Smooth muscle cell (in vitro differentiated cells): ENCODE measurements around the gene POLR1B. TPM values are rescaled to one million over a fixed set of nuclear protein-coding genes. Genes with fewer than 3 reads are reported as not detected.

Source experiments
- DNase-seq: peaks from one replicate; lab custom pipeline; 2025; ENCODE audit not compliant: unreplicated experiment; lab: John Stamatoyannopoulos, UW
- H2AFZ ChIP-seq: fragments of 200-600 bp; sonication (generic); 2 replicates; pipeline ENCODE4 v1.6.0; 2016; ENCODE audit warnings: antibody characterized with exemption, low read depth, mild to moderate bottlenecking
- H3F3A ChIP-seq: fragments of 200-600 bp; sonication (generic); 2 replicates; pipeline ENCODE4 v1.6.0; 2017; ENCODE audit warnings: antibody characterized with exemption, low read depth
- H3K27ac ChIP-seq: fragments of 200-600 bp; sonication (generic); 2 replicates; pipeline ENCODE4 v1.5.1; 2016; ENCODE audit warnings: low read depth, mild to moderate bottlenecking
- H3K27me3 ChIP-seq: fragments of 200-600 bp; sonication (generic); 2 replicates; pipeline ENCODE4 v1.6.1; 2016; ENCODE audit warnings: low read depth, mild to moderate bottlenecking
- H3K36me3 ChIP-seq: fragments of 200-600 bp; sonication (generic); 2 replicates; pipeline ENCODE4 v1.5.1; 2016; ENCODE audit warnings: low read depth
- H3K4me1 ChIP-seq: fragments of 200-600 bp; sonication (generic); 2 replicates; pipeline ENCODE4 v1.5.1; 2016; ENCODE audit warnings: low read depth
- H3K4me2 ChIP-seq: fragments of 200-600 bp; sonication (generic); 2 replicates; pipeline ENCODE4 v1.6.0; 2016; ENCODE audit warnings: mild to moderate bottlenecking
- H3K4me3 ChIP-seq: fragments of 200-600 bp; sonication (generic); 2 replicates; pipeline ENCODE4 v1.5.1; 2016; ENCODE audit warnings: mild to moderate bottlenecking
- H3K79me2 ChIP-seq: fragments of 200-600 bp; sonication (generic); 2 replicates; pipeline ENCODE4 v1.6.0; 2016; ENCODE audit warnings: low read depth, mild to moderate bottlenecking
- H3K9ac ChIP-seq: fragments of 200-600 bp; sonication (generic); 2 replicates; pipeline ENCODE4 v1.6.0; 2016; ENCODE audit warnings: low read depth
- H3K9me3 ChIP-seq: fragments of 200-600 bp; sonication (generic); replicated peaks from 2 replicates; pipeline ENCODE4 v1.5.1; 2016; ENCODE audit warnings: low read depth
- H4K20me1 ChIP-seq: fragments of 200-600 bp; sonication (generic); 2 replicates; pipeline ENCODE4 v1.6.0; 2016; ENCODE audit warnings: low read depth
- WGBS: methylation state at CpG from one replicate; pipeline ENCODE4 v1.1.7; 2016; ENCODE audit warnings: low lambda C conversion rate; 5-methylcytosine and 5-hydroxymethylcytosine counted together
- polyA plus RNA-seq: library from polyadenylated mRNA; unstranded; fragments of >200 nt; fragmentation: Nextera tagmentation; extraction: Ambion mirVana; gene quantifications from 2 replicates; pipeline ENCODE4 v1.2.1, GENCODE V29; 2016
- total RNA-seq: library from RNA; depleted of rRNA; stranded (reverse); fragments of >200 nt; gene quantifications from 2 replicates; pipeline ENCODE4 v1.2.3, GENCODE V29; 2014
- TF ChIP-seq, protein P1 (sequence below): fragments of 200-600 bp; sonication (generic); IDR thresholded peaks from 2 replicates; pipeline ENCODE4 v1.5.1; 2017; ENCODE audit warnings: borderline replicate concordance, mild to moderate bottlenecking, antibody characterized with exemption; ENCODE audit not compliant: insufficient read depth, poor library complexity, severe bottlenecking

Gene POLR1B
- total and polyA plus RNA-seq, 2 experiments from 2014 or later: 7.4 to 16.9 TPM

DNA sequence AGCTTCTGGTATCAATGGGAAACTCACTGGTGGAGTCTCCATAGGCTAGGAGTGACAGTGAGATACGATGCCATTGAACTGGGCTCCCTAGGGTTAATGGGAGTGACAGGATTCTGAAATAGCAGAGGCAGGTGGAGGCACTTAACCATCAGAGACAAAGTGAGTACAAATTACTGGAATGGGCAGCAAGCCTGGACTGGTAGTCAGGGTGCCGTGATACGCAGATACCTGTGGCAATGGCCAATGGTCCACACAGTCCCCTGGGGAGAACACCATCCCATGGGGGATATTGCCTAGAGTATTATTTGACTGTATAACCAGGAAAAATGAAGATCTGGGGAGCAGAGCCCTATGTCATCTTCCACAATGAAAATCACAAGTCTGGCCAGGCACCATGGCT is 59.5 kb downstream of the POLR1B start:
- TF ChIP-seq, protein P1, sequence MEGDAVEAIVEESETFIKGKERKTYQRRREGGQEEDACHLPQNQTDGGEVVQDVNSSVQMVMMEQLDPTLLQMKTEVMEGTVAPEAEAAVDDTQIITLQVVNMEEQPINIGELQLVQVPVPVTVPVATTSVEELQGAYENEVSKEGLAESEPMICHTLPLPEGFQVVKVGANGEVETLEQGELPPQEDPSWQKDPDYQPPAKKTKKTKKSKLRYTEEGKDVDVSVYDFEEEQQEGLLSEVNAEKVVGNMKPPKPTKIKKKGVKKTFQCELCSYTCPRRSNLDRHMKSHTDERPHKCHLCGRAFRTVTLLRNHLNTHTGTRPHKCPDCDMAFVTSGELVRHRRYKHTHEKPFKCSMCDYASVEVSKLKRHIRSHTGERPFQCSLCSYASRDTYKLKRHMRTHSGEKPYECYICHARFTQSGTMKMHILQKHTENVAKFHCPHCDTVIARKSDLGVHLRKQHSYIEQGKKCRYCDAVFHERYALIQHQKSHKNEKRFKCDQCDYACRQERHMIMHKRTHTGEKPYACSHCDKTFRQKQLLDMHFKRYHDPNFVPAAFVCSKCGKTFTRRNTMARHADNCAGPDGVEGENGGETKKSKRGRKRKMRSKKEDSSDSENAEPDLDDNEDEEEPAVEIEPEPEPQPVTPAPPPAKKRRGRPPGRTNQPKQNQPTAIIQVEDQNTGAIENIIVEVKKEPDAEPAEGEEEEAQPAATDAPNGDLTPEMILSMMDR: no peak
- no peak overlapping the region for H3K9ac ChIP-seq
- no peak overlapping the region for H3K27ac ChIP-seq
- peaks cover 3% of the 10 kb centered on the region for H3K4me1 ChIP-seq
- H3K9me3 ChIP-seq: no peaks in the 10 kb centered on the region
- no peaks in the 10 kb centered on the region for H4K20me1 ChIP-seq
- H3F3A ChIP-seq: no peaks in the 10 kb centered on the region
- H3K27me3 ChIP-seq: no peaks in the 10 kb centered on the region
- no peak overlapping the region for H2AFZ ChIP-seq
- H3K36me3 ChIP-seq: no peaks in the 10 kb centered on the region
- no peak overlapping the region for H3K4me2 ChIP-seq
- DNase-seq: no peak
- no peak overlapping the region for H3K4me3 ChIP-seq
- WGBS: 82% methylated on average over 3 of the region's 3 CpGs
- no peaks in the 10 kb centered on the region for H3K79me2 ChIP-seq

DNA sequence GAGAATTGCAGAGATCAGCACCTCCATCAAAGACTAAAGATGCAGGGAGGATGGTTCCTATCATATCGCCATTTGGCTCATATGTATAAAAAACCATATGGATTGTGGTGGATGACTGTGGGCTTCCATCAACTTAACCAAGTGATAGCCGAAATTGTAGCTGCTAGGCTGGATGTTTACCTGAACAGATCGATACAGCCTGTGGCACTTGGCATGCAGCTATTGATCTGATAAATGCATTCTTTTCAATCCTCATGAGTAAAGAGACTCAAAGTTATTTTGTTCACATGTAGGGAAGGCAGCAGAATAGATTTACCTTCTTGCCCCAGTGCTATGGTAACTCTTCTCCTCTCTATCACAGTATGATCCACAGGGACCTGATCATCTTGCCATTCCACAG is 60.7 kb downstream of the POLR1B start:
- H3K4me3 ChIP-seq: no peak overlapping the region
- H3K9me3 ChIP-seq: no peaks in the 10 kb centered on the region
- H3K9ac ChIP-seq: no peak overlapping the region
- no peaks in the 10 kb centered on the region for H3K36me3 ChIP-seq
- H3K4me1 ChIP-seq: peaks cover 3% of the 10 kb centered on the region
- H3K79me2 ChIP-seq: no peaks in the 10 kb centered on the region
- 95% methylated on average over 3 of the region's 3 CpGs for WGBS
- TF ChIP-seq, protein P1: no peak
- no peak for DNase-seq
- H3K27ac ChIP-seq: no peak overlapping the region
- no peaks in the 10 kb centered on the region for H3F3A ChIP-seq
- H3K4me2 ChIP-seq: no peak overlapping the region
- H3K27me3 ChIP-seq: no peaks in the 10 kb centered on the region
- H4K20me1 ChIP-seq: no peaks in the 10 kb centered on the region
- no peak overlapping the region for H2AFZ ChIP-seq

DNA sequence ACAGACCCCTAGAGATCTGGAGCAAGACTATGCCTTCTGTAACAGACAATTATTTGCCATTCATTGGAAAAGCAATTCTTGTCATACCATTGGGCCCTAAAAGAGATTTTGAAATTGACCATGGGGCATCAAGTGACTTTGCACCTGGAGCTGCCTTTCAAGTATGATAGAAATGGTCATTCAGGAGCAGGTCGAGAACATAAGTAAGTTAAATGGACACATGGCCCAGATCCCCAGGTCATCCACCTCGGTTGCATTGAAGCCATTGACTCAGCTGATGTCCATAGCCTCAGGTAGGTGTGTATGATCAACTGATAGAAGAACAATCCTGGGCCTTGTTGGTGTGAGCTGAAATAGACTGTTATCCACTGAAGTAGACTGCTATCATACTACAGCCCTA is 61.5 kb downstream of the POLR1B start:
- Histone ChIP-seq H3K27me3 (no peaks in the 10 kb centered on the region), H3K27ac (no peak overlapping the region), H3K4me3 (no peak overlapping the region), H3F3A (no peaks in the 10 kb centered on the region), H3K4me1 (peaks cover 3% of the 10 kb centered on the region), H2AFZ (no peak overlapping the region), H4K20me1 (no peaks in the 10 kb centered on the region), H3K36me3 (no peaks in the 10 kb centered on the region), H3K9me3 (no peaks in the 10 kb centered on the region), H3K9ac (no peak overlapping the region), H3K4me2 (no peak overlapping the region), H3K79me2 (no peaks in the 10 kb centered on the region)
- TF ChIP-seq, protein P1: no peak
- no peak for DNase-seq
- 82% methylated on average over 2 of the region's 2 CpGs for WGBS

DNA sequence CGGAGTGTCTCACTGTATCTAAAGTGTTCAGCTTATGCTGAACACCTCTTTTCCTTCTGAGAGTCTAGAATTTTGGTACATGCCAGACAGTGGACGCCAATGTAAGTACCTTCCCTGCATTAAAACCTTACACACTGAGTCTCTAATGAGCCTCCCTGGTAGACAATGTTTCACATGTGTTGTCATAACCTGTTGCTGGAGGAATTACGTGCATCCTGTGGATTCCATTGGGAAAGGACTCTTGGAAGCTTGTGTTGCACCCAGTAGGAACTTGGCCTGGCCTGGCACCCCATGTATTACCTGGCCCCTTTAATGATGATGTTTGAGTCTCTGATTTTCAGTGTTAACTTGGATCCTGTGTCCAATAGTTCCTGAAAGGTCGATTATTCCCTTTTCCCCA is 62.7 kb downstream of the POLR1B start:
- Histone ChIP-seq H3K4me1 (peaks cover 3% of the 10 kb centered on the region), H3K9me3 (no peaks in the 10 kb centered on the region), H3K4me2 (no peak overlapping the region), H4K20me1 (no peaks in the 10 kb centered on the region), H3F3A (no peaks in the 10 kb centered on the region), H3K36me3 (no peaks in the 10 kb centered on the region), H3K79me2 (no peaks in the 10 kb centered on the region), H3K9ac (no peak overlapping the region), H2AFZ (no peak overlapping the region), H3K27me3 (no peaks in the 10 kb centered on the region), H3K4me3 (no peak overlapping the region), H3K27ac (no peak overlapping the region)
- TF ChIP-seq, protein P1: no peak
- WGBS: 52% methylated on average over 4 of the region's 4 CpGs
- no peak for DNase-seq
